Measurements from ENCODE around the gene IL36A.

The IL36A gene

DNA sequence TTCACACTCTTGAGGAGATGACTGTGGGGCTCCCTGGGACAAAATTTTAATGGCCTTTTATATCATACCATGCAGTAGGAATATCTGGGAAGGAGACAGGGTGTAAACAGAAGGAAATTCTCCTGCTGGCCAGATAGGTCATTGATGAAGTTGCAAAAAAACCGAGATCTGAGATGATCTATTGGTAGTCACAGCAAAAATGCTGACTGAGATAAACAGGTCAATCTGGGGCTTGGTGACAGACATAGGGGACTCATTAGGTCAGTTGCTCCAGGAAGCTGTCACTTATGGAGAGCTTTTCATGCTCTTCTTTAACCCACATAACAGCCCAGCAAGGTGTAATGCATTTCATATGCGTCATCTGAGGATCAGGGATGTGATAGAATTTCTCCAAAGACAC is 2.6 kb upstream of the IL36A start:
- in situ Hi-C loops (cut with MboI; ENCODE audit: low sequenced_read_pairs), result no loop called here

DNA sequence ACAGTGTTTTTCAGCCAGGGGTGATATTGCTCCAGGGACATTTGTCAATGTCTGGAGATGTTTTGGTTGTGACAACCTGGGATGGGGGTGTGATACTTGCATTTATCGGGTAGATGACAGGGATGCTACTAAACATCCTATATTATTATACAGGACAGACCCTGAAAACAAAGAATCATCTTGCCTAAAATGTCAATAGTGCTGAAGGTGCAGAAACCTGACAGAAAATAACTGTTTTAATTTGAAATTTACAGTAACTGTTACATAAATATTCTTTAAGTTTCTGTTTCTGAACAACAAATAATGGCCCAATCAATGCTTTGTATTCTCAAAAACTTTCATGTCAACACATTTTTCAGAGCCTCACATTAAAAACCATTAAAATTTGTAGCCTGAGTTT is 2.0 kb downstream of the IL36A start:
- in situ Hi-C loops (cut with MboI; ENCODE audit: low sequenced_read_pairs), result no loop called here

DNA sequence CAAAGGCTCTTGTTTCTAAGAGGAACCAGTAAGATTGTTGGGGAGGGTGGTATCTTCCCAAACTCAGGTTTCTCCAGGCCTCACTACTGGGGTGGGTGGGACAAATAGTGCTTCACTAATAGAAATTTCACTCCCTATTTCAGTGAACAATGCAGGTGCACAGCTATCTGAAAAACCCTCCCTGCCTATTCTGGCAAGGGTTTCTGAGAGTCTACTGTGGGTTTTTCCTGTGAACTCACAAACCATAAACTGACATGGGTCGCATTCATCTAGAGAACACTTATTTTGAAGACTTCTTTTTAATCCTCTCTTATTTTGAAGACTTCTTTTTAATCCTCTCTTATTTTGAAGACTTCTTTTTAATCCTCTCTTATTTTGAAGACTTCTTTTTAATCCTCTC is 4.4 kb downstream of the IL36A start:
- in situ Hi-C loops (cut with MboI; ENCODE audit: low sequenced_read_pairs), result no loop called here

DNA sequence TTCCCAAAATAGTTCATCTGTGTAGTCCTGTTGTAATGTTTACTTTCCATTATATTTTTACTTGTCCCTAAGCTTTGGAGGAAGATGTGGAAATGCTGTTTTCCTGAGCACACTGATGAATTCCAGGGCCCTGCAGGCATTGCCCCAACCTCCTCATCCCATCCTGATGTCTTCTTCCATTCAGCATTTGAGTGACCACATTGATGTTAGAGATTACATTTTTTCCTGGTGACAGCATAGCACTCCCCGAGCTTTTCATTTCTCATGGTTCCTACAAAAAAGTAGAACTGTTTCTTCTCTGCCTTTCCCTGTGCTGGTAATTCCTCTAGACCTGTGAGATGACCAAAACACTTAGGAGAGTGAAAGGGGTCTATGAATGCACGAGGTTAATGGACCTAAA is 4.8 kb downstream of the IL36A start:
- in situ Hi-C loops (cut with MboI; ENCODE audit: low sequenced_read_pairs), result no loop called here

DNA sequence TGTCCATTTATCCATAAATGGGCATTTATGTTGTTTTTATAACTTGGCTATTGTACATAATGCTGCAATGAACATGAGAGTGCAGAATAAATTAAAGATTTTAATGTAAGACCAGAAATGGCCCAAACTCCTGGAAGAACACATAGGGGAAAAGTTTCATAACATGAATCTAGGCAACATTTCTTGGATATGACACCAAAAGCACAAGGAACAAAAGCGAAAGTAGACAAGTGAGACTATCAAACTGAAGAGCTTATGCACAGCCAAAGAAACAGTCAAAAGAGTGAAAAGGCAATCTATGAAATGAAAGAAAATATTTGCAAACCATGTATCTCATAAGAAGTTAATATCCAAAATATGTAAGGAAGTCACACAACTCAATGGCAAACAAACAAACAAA is 5.8 kb downstream of the IL36A start:
- in situ Hi-C loops (cut with MboI; ENCODE audit: low sequenced_read_pairs), result no loop called here

DNA sequence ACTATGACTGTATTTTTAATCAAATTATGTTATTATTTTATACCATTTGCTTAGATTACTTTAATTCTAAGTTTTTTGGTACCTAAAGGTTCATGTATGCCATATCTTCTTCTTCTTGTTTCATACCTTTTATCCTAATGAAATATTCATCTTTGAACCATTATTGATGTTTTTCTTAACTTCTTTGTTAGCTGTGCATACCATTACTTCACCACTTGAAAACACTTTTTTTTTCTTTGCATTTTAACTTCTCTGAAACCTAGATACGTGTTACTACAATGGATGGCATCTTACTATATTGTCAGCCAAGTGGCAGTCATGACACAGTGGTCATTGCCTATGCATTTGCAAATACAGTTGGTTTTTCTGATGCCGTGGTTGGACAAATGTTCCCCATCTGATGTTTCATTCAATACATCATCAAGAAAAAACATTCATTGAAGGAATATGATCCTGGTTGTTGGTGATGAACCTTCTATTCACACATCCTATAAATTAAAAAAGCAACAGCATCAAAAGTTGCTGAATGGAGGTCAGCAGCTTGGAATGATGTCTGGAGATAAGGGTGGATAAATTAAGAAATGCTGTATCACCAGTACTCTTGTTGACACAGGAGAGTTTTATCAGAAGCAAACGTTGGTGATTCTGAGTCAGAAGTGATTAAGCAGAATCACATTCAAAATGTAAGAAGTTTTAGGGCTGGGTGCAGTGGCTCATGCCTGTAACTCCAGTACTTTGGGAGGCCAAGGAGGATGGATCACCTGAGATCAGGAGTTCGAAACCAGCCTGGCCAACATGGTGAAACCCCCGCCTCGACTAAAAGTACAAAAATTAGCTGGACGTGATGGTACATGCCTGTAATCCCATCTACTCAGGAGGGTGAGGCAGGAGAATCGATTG is 7.4 kb downstream of the IL36A start:
- in situ Hi-C loops (cut with MboI; ENCODE audit: low sequenced_read_pairs), result no loop called here

DNA sequence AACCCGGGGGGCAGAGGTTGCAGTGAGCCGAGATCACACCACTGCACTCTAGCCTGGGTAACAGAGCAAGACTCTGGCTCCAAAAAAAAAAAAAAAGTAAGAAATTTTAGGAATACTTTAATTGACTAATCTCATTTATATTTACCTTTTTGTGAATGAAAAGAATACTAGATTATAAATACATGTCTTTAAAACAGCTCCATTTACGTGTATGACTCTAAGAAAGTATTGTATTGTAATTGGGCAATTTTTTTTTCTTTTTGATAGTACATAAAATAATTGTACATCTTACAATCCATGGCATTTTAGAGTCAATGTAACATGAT is 8.0 kb downstream of the IL36A start:
- in situ Hi-C loops (cut with MboI; ENCODE audit: low sequenced_read_pairs), result no loop called here

DNA sequence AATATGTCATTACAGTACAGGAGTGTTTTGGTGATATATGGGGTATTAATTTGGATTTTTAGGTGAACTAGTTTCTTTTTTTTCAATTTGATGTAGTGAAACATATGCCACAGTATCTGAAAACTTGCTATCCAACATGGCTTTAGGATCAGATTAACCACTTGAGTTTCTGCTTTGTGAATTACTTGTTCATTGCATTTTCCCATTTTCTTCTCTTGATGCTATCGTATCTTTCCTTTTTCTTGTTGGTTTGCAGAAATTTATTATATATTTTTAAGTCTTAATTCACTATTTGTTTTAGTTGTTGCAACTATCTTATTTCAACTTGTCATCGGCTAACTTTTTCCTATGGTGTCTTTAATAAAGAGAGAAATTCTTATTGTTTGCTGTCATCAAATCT is 8.8 kb downstream of the IL36A start:
- in situ Hi-C loops (cut with MboI; ENCODE audit: low sequenced_read_pairs), result no loop called here

DNA sequence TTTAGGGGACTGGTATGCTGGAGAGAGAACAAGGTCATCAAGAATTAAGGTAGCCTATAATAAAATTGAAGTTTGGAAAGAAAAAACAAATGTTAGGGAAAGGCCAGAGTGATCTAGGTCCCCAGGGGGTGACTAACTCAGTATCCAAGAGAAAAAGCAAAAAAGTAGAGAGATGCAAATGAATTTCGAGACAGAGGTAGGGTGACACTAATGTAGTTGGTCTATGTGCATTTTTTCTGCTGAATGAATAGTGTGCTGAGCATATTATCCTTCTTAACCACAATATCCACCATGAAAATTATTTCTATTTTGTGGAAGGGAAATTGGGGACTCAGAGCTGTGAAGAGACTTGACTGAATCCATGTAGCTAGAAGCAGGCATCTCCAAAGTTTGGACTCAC is 9.8 kb downstream of the IL36A start:
- in situ Hi-C loops (cut with MboI; ENCODE audit: low sequenced_read_pairs), result no loop called here

DNA sequence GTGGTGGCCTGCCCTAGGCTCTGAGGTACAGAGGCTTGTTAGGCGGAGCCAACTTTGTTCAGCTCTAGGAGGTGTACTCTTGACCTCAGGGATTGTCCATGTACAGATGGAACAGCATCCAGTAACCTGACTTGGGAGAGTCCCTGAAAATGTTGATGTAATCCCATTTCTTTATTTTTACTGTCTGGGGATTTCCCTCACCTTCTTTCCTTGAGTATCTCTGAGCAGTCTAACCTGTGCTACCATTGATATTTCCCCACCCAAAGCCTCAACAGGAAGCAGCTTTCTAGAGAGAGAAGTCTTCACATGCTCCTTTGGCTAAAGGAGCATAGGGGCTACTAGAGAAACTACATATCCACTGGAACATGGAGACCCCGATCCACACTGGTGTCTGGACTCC is 10.4 kb downstream of the IL36A start:
- in situ Hi-C loops (cut with MboI; ENCODE audit: low sequenced_read_pairs), result no loop called here

DNA sequence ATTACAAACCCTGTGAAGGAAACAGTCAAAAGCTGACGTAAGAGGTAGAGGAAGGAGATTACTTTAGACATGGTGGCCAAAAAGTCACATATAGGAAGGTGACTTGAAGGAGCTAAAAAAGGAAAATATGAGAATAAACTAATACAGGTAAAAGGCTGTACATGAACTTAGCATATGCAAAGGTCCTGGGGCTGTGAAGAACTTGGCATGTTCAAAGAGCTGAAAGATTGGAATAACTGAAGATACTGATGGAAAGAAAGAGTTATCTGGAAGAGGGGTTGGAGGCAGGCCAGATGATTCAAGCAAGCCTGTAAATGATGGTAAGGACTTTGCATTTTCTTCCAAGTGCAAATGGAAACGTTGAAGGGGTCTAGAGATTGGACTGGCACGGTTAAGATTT is 13.2 kb downstream of the IL36A start:
- in situ Hi-C loops (cut with MboI; ENCODE audit: low sequenced_read_pairs), result no loop called here

DNA sequence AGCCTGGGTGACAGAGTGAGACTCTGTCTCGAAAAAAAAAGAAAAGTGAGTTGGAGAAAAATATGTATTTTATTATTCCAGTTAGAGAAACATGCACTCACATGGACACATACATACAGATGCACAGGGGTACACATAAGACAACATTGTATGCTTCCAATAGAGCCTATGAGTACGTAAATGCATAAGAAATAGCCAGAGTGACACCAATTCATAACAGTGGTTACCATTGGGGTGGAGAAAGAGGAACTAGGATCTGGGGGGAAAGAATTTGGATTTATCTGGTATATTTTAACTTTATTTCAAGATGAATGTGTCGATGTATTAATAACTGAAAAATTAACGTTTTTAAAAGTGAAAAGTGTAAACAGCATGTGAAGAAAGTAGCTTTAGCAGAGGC is 16.1 kb downstream of the IL36A start:
- in situ Hi-C loops (cut with MboI; ENCODE audit: low sequenced_read_pairs), result no loop called here

DNA sequence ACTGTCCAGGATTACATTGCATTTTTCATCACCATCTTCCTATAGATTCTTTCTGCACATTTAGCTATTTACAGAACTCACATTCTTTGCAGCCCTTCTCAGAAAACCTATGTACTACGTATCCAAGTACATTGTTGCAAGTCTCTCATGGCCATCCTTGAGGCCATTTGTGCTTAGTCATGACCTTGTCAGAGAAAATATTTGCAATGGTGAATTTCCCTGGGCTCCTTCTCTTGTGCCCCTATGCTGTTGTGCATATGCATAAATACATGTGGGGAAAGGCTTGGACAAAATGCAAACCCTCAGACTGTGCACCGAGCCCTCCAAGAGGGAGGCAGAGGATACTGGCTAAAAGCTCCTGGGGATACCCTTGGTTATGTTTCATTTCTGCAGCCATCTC is 19.5 kb downstream of the IL36A start:
- in situ Hi-C loops (cut with MboI; ENCODE audit: low sequenced_read_pairs), result no loop called here

DNA sequence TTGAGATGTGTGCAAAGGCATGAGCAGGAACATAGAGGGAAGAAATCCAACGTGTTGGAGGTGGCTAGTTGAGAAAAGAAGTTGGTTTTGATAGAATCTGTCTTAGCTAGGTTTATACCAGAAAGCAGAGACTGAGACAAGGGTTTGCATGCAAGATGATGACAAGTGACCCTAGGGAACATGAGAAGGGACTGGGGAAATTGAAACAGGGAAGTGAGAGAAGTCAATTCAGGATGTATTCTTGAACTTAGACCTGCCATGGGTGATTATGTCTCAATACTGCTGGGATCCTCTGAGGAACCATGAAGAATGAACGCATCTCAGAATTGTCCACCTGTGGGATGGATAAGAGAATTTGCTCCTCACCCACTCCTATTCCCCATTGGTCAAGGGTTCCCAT is 20.5 kb downstream of the IL36A start:
- in situ Hi-C loops (cut with MboI; ENCODE audit: low sequenced_read_pairs), result no loop called here

DNA sequence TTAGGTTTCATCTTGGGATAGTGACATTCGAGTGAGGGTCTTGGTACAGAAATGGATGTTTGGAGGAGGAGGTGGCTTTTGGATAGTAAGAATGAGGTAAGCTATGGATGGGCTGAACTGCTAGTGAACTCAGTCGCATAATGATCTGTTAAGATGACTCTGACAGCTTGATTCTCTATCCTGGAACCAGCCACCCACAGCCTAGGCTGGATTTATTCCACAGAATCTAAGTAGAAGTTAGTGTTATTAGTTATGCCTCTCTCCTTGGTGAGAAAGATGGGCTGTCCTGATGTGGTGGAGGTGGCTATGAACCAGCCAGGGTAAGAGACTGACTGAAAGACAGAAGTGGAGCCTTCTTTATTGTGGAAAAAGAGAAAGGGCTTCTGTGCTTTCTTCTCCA is 22.4 kb downstream of the IL36A start:
- in situ Hi-C loops (cut with MboI; ENCODE audit: low sequenced_read_pairs), result no loop called here

DNA sequence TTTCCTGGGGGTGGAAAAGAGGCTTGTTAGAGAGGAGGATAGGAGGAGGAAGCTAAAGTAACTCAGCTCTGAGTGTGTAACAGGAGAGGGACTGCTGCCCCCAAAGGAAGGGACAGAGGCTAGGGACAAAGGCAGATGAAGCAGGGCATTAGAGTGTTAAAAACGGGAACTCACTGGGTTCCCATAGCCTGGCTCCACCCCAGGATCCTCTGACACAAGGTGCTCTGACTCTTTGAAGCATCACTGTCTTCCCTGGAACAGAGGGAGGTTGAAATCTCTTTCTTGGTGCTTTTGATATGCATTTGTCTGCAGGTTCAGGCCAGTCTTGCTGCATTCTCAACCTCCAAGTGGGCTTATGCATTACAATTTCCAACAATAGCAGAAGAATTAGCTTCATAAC is 22.9 kb downstream of the IL36A start:
- in situ Hi-C loops (cut with MboI; ENCODE audit: low sequenced_read_pairs), result no loop called here

DNA sequence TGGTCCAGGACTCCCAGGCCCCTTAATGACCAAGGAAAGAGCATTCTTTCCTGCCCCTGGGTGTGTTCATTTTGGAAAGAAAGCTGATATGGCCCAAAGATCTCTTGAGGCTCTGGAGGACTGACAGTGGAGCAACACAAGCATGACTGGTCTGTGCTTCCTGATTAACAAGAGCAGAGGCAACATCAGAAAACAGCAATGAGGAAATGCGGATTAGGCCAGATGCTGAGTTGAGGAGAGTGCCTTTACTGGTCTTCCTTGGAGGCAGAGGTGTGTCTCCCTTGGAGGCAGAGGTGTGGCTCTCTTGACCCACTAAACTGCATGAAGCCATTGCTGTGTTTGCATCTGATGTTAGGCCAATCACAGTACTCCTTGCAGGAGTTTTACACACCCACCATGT is 27.5 kb downstream of the IL36A start:
- in situ Hi-C loops (cut with MboI; ENCODE audit: low sequenced_read_pairs), result no loop called here

DNA sequence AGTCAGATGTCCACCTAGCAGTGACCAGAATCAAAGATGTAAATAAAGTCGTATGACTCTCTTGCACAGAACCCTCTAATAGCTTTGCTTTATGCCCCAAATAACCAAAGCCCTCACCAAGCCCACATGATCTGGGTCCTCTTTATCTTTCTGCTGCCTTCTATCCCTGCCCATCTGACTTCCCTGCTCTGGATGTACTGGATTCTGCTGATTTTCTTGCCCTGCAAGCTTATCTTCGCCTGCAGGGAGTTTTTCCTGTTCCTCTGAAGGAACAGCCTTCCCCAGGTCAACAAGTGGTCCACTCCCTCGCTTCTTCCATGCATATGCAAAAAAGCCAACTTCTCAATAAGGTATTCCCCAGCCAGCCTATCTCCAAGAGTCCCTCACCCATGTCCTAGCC is 28.8 kb downstream of the IL36A start:
- in situ Hi-C loops (cut with MboI; ENCODE audit: low sequenced_read_pairs), result no loop called here

DNA sequence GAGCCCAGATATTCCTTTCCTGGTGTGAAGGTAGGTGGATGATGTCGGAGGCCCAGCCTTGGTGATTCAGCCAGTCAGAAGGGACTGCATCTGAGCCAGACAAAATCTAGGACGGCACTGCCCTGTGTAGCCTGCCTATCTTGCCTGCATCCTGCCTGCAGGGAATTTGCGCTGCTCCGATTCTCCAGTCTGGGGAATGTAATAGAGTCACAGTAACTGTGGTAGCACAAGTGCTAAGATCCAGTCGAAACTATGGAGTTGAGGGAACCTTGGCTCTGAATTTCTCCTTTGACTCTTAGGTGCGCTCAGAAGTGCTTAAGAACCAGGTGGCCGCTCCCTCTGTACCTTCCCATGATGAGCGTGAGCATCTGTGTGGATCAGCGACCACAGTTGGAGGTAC is 31.5 kb downstream of the IL36A start:
- in situ Hi-C loops (cut with MboI; ENCODE audit: low sequenced_read_pairs), result no loop called here

DNA sequence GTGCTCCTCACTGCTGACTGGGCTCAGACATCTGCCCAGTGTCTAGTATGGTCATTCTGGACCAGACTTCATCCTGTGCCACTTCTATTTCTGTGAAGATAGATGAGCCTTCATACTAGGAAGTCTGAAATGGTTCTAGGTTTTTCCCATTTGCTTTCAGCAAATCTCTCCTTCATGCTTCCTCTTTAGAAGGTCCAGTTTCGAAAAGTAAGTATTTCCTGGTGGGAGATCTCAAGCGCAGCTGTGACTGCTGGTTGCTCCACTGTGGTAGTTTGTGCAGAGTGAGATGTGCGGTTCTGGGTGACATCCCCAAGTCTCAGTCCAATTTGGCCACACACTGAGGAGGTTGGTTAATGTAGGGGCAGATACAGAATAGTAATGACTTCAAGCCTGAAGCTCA is 33.0 kb downstream of the IL36A start:
- in situ Hi-C loops (cut with MboI; ENCODE audit: low sequenced_read_pairs), result no loop called here

DNA sequence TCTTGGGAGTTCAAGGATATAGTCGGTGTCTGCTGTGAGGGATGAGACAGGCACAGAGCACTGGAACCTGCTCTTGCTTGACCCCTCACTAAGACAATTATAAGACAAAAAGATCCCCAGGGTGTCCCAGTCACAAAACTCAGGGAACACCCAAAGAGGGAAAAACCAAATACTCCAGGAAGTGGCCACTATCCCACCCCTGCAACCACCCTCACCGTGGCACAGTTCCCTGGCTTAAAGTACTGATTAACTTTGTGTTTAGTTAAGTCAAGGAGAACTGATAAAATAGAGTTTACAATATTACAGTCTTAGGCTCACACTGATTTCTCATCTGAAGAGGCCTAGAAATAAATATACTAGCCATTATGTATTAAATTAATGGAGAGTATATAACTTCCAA is 33.9 kb downstream of the IL36A start:
- in situ Hi-C loops (cut with MboI; ENCODE audit: low sequenced_read_pairs), result no loop called here

DNA sequence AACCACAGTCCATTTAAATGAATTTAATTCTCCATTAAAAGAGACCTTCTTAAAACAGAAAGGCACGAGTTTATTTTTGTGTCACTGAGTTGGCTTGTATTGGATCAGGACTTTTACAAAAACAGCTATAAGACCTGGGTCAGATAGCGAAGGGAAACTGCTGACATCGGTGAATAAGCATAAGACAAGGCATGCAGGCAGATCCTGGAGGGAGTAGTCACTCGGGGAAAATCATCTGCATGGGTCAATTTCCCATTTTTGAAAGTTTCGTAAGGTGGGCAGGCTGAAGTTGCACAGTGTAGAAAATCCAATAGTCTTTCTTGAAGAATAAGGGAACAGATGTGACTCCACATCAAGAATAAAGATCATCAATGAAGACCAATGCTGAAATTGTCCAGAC is 34.5 kb downstream of the IL36A start:
- in situ Hi-C loops (cut with MboI; ENCODE audit: low sequenced_read_pairs), result no loop called here

DNA sequence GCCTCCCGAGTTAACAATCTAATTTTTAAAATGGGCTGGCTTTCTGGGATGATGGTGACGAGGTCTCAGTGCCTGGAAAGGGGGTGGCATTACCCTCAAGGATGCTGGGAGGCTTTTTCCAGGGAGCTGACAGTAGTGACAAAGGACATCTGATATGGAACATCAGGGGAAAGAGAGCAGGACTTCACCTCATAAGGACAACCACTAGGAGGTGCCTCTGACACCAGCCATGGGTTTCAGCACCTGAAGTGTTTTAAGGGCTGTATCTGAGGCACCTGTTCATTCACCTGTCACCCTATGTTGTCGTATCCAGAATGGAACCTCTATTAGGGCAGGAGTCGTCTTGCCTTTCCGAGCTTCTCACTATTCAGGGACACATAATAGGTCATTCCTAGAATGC is 36.6 kb downstream of the IL36A start:
- in situ Hi-C loops (cut with MboI; ENCODE audit: low sequenced_read_pairs), result no loop called here

Measured in HL-60/S4 treated with retinoic acid at 250 ng/mL for 4 days and 3 days (cell line).